HG03571 (cell line): ENCODE results near the gene SMURF2.
"Not testable (repeated sequence)": the region's sequence is repeated elsewhere in the genome, so short reads cannot be mapped to it uniquely, and the experiment has no call there.

Experiments used
- ATAC-seq: cut with Tn5 transposase; IDR thresholded peaks from one replicate; pipeline ENCODE4 v1.9.1; 2021; ENCODE audit not compliant: unreplicated experiment

The SMURF2 gene

DNA sequence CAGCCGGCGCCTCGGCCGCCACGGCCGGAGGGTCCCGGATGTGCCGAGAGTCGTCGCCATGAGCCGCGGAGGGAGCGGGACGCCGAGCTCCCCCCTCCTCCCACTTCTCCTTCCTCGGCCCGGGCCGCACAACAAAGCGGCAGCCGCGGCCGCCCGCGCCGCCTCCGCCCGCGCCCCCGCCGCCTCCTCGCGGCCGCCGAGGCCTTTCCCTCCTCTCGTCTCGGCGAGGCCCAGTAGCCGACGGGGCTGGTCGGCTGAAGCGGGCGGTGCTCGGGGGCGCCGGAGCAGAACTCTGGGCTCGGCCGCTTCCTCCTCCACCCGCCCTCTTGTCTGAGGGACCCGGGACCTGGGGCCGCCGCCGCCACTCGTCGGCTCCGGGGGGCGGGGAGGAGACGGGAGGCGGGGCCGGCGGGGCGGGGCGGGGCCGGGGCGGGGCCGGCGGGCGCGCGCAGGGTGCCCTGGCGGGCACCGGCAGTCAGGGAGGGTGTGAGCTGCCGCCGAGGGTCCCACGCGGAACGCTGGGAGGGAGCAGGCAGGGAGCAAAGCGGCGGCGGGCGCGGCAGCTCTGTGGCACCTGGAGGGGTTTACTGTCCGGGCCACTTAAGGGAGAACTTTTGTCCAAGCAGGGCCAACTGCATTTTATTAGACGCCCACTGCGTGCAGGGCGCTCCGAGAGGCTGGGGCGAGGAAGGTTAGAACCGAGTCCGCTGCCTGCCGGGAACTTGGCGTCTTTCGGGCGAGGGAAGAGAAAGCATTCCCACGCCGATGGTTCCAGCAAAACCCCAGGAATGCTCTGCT, at the start of gene SMURF2:
SMURF2 (minus strand) TSS at position 332 of the 798 bp plus-strand sequence. CDS start 427 bp downstream, outside the sequence.
- ATAC-seq: peak; percentile 84

DNA sequence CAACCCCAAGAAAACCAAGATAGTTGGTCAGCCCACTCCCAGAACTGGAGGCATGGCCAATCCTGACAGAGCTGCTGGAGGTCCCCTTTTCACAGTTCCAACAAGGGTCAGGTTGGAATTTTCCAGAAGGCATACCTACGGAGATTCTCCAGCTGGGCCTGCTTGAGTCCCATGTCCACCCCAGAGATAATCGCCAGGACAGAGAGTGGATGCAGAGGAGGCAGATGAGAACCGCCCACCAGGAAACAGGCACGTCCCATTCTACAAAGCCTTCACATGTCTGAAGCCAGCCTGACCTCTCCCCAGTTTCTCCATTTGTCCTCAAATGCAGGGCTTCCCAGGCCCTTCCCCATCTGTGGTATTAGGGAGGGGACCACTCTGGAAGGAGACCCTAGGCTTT, 47.4 kb upstream of the SMURF2 start:
- no peak for ATAC-seq

DNA sequence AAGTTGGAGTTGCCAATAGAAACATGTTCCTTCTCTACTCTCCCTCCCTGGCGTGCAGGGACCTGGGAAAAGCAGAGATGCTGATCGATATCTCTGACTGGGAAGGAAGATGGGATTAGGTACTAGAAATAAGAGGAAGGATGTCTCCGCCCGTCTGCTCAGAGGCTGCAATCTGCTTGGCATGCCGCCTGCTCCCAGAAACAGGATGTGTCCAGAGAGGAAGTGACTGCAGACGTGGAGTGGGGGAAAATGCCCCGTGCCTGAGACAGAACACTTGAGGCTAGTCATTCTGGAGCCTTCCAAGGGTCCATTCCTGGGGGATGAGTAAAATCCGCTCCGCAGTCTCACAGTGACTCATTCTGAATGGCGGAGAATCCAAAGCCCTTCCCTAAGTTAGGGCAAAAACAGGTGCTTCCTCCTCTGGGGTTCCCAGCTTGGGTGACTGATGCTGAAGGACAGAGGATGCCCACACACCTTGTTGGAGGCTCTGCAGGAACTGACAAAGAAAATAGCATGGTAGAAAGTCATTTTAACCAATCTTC, 45.0 kb upstream of the SMURF2 start:
- ATAC-seq: no peak

DNA sequence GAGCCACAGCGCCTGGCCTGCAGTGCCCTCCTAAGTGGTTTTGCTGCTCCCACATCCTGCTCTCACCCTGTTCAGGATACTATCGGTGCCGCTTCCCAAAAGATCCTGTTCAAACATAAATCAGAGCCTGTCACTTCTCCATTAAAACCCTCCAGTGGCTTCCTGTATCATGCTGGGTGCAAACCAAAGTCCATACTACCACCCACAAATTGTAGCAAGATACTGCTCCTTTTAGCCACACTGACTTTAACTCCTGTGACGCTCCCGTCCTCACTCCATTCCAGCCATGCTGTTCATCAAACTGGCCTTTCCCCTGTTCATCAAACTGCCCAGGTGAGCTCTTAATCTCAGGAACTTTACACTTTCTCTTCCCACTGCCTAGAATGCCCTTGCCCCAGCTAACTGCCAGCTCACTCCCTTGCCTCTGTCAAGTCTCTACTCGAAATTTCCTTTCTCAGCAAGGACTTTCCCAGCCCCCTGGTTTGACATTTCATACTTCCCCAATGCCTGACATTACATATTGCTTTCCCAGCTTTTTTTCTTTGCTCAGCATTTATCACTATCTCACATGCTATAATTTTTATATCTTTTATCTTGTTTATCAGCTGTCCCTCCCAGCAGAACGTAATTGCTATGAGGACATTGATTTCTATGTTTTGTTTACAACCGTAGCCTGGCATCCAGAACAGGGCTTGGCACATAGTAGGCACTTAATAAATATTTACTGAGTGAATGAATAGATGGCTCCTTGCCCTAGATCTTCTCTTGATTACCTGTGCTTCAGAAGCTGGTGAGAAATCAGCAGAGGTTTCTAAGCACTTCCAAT, 44.3 kb upstream of the SMURF2 start:
- no peak for ATAC-seq

DNA sequence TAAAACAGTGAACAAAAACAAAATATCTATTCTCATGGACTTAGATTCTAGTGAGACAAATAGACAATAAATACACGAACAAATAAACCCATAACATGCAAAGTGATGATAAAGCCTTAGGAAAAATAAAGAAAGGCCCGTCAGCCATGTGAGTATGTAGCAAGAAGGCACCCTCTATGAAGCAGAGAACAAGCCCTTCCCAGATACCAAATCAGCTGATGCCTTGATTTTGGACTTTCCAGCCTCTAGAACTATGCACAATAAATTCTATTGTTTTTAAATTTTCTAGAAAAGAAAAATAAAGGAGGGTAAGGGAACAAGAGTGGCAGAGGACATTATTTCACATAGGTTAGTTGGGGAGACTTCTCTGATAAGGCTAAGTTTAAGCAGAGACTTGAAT, 40.7 kb upstream of the SMURF2 start:
- ATAC-seq: no peak

DNA sequence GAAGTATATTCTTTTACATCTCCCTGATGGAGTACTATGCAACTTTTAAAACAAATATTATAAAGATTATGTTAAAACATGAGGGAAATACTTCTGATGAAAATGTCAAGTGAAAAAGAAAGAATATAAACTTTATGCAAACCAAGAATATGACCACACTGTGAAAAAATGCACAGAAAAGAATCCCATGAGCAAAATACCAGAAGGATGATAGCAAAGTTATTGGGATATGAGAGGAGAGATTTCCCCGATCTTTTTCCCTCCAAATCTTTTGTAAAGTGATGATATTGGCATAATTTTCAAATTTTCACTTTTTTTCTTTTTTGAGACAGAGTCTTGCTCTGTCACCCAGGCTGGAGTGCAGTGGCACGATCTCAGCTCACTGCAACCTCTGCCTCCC, 36.6 kb upstream of the SMURF2 start:
- no peak for ATAC-seq

DNA sequence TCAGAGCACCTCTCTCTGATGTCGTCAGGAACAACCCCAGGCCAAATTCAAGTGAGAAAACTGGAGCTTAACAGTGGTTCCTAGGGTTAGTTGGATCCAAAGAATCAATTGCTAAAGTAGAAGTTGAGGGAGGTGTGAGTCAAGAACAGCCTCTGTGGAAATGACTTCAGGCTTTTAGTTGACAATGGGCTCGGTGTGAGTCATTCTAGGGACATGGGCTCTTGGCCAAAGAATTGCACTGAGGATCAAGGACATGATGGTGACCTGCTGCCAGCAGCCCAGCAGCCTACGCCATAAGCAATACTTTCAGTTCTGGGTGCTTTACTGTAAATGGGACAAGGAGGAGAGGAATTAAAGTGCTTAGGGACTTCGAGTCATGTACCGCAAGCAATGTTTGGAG, 32.1 kb upstream of the SMURF2 start:
- ATAC-seq: no peak

DNA sequence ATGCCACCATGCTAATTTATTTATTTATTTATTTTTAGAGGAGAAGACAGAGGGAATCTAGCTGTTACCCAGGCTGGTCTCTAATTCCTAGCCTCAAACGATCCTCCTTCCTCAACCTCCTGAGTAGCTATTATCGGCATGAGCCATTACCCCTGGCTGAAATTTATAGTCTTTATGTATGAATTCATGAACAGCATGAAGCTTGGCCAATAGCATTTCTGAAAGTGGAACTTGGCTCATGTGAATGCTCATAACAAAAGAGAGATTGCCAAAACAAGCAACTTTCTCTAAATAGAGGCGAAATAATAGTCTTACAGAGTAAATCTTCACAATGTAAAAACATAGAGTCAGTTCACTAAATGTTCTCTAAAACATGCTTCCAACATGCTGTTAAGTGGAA, 30.1 kb upstream of the SMURF2 start:
- no peak for ATAC-seq

DNA sequence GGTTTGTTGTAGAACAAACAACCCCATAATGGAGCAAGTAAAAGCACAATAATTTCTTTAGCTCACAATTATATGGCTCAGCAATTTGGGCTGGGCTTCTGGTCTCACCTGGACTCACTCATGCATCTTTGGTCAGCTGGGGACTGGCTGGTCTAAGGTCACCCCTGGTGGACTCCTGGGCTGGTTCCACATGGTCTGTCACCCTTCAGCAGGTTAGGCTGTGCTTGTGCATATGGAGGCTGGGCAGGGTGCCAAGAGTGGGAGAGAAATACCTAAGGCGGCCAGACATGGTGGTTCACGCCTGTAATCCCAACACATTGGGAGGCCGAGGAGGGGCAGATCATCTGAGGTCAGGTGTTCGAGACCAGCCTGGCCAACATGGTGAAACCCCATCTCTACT, 27.0 kb upstream of the SMURF2 start:
- ATAC-seq: no peak

DNA sequence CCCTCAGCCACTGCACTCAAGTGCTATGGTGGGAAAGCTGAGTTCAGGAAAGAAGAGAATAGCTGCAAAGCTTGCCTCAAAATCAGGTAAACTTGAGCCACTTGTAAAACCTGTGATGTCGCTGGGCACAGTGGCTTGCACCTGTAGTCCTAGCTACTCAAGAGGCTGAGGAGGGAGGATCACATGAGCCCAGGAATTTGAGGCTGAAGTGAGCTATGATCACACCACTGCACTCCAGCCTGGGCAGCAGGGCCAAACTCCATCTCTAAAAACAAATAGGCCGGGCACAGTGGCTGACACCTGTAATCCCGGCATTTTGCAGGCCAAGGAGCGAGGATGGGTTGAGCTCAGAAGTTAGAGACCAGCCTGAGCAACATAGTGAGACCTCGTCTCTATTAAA, 26.4 kb upstream of the SMURF2 start:
- no peak for ATAC-seq

DNA sequence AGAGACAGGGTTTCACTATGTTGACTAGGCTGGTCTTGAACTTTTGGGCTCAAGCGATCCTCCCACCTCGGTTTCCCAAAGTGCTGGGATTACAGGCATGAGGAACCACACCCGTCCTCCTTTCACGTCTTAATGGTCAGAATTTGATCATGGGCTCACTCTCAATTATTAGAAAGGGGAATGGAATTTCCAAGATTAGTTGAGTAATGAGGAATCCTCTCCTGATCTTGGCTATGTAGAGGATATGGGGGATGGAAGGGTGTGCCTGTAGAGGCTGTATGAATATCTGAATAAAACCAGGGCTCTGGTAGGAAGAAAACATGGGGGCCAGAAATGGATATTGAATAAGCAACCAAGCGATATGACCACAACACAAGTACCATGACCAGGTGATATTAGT, 25.9 kb upstream of the SMURF2 start:
- no peak for ATAC-seq

DNA sequence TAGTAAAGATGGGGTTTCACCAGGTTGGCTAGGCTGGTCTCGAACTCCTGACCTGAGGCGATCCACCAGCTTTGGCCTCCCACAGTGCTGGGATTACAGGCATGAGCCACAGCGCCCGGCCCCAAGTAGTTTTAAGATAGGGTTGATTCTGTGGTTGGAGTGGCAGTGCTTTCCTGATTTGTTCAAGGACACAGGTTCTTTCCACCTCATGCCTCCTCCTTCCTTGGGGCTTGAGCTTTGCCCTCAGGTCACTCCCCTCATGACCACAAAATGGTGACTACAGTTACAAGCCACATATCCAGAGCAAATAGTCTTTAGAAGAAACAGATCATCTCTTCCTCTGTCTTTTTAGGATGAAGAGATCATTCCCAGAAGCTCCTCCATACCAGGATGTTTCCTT, 25.3 kb upstream of the SMURF2 start:
- no peak for ATAC-seq

DNA sequence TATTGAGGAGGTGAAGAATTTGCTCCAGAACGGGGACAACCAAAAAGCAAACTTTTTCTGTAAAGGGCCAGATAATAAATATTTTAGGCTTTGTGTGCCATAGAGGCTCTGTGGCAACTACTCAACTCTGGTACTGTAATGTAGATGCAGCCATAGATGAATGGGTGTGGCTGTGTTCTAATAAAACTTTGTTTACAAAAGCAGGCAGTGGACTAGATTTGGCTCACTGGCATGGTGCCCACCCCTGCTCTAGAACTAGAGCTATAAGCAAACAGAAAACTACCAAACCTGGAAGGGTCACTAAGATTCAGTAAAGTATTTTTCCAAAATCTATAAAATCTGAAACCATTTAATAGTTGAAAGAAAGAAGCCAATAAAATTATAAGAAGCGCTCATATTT, 24.6 kb upstream of the SMURF2 start:
- ATAC-seq: no peak

DNA sequence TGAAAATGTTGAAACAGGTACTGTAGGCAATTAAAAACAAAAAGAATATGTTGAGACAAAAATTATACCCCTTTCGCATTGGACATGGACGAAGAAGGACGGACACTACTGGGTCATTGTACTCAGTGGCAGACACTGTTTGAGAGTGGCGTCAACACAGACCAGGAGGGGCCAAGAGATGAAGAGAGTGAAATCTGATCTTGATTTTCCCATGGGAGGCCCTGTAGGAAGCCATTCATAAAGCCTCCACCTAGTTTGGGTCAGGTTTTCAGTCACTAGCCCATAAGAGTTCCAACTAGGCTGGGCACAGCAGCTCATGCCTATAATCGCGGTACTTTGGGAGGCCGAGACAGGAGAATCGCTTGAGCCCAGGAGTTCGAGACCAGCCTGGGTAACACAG, 23.6 kb upstream of the SMURF2 start:
- ATAC-seq: no peak

DNA sequence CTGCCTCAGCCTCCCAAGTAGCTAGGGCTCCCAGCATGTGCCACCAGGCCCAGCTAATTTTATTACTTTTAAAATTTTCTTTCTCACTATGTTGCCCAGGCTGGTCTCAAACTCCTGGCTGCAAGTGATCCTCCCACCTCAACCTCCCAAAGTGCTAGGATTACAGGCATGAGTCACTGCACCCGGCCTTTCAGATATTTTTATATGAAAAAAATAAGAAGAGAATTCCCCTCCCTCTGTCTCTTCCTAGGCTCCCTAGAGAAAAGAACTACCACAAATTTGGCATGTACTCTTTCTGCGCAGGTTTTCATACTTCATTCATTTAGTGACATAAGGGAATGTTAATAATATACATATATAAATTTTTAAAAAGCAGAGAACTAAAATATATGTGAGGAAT, 21.7 kb upstream of the SMURF2 start:
- ATAC-seq: no peak

DNA sequence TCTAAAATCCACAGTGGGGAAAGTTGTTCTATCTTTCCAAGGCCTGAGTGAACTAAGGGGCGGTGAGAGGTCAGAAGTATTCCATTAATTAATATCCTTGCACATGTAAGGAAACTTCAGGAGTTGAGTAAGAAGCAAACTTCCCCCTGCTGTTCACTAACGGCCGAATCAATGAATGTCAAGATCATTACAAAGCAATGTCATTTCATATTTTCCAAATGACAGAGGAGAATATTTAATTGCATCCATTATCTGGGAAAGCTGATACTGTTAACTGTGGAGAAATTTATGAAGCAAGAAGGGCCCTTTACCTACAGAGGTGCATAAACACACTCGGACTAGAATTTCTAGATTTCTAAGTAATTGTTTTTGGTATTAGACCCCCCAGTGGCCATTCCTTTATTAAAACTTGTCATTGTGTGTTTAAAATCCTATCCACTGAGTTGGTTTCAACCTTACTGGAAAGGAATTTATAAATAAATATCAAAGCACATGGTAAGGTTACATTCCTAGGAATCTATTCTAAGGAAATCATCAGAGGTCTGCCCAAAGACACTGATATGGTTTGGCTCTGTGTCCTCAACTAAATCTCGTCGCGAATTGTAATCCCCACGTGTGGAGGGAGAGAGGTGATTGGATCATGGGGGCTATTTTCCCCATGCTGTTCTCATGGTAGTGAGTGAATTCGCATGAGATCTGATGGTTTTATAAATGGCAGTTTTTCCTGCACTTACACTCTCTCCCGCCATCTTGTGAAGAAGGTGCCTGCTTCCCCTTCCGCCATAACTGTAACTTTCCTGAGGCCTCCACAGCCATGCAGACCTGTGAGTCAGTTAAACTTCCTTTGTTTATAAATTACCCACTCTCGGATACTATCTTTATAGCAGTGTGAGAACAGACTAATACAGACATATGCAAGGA, 20.4 kb upstream of the SMURF2 start:
- no peak for ATAC-seq

DNA sequence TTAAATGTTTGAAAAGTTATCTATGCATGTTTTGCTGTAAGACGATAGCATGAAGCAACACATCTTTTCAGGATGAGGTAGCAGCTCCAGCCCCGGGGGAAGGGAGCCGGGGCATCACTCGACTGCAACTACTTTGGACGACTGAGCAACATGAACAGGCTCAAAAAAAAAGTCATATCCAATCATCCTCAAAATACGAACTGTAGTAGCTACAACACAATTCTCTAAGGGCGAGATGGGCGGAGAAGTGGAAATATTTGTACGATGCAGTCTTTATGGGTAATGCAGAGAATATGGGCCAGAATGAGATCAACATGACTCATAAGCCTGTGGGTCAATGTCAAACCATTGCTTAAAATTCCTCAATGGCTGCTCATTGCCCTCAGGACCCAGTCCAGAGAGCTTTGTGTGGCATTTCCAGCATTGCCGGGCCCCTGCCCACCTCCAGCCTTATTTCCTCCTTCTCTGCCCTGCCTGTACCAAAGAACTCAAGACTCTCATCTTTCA, 17.7 kb upstream of the SMURF2 start:
- ATAC-seq: no peak

DNA sequence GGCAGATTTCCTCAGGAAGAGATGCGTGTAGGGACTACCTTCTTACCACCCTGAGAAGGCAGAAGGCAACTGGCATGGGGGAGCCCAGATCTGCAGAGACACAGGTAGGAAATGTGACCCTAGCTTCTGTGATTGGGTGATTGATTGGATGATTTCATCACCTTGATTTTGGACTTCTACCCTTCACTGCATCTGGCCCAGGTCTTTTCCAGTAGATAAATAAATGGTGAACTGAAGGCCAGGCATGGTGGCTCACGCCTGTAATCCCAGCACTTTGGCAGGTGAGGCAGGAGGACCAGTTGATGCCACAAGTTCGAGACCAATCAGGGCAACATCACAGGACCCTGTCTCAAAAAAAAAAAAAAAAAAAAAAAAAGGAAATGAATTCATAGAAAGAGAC, 14.7 kb upstream of the SMURF2 start:
- ATAC-seq: no peak

DNA sequence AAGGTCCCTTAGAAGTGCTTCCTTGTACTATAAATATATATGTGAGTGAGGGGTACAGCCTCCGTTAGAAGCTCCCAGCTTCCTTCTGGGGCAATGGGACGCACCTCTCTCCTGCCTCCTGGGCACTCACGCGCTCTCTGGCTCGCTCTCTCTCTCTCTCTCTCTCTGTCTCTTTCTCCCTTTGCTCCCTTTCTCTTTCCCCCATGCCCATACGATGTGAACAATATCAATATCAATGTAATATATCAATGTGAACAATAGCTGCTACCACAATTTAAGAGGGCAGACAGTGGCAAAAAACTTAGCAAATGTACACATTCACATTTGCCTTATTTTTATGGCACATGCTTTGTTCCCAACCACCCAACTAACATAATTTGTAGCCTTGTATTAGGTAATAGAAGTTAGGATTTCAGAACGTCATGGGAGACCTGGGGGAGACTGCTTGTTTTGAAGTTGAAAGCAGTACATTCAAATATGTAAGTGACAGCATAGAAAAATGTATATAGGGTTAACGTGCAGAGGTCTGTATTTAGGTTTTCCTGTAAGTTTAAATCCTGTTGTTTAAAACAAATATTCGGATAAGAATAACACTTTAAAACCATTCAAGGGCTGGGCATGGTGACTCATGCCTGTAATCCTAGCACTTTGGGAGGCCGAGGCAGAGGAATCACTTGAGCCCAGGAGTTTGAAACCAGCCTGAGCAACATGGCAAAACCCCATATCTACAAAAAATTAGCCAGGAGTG, 8.9 kb upstream of the SMURF2 start:
- ATAC-seq: not testable (repeated sequence)
